Subcutaneous abdominal adipose tissue (tissue), 5 donors: ENCODE data around the gene HYAL3.
A peak's percentile ranks its signal among the peaks of the same experiment; 100 is the strongest.

Experiments
- H3K27ac ChIP-seq: one replicate; pipeline ENCODE4 v1.7.0; 2013; ENCODE audit warnings: low read depth, mild to moderate bottlenecking, inconsistent platforms, low read length, moderate library complexity
- H3K27me3 ChIP-seq, 5 donors: one replicate each; pipeline ENCODE4 v1.7.0; 2013; ENCODE audit warnings: low read length in 5 of 5, inconsistent platforms in 1 of 5; ENCODE audit not compliant: control insufficient read depth in 5 of 5, insufficient read depth in 4 of 5
- H3K36me3 ChIP-seq, 5 donors: one replicate each; pipeline ENCODE4 v1.7.0; 2013; ENCODE audit warnings: low read length in 5 of 5; ENCODE audit not compliant: control insufficient read depth in 5 of 5, insufficient read depth in 5 of 5
- H3K4me1 ChIP-seq, 5 donors: one replicate each; pipeline ENCODE4 v1.7.0; 2013; ENCODE audit warnings: low read length in 5 of 5, mild to moderate bottlenecking in 3 of 5, moderate library complexity in 1 of 5; ENCODE audit not compliant: control insufficient read depth in 5 of 5, insufficient read depth in 5 of 5
- H3K4me3 ChIP-seq, 5 donors: one replicate each; pipeline ENCODE4 v1.7.0; 2013; ENCODE audit warnings: low read length in 5 of 5, low read depth in 1 of 5
- H3K9ac ChIP-seq, 5 donors: one replicate each; pipeline ENCODE4 v1.7.0; 2013; ENCODE audit warnings: low read length in 5 of 5, mild to moderate bottlenecking in 4 of 5, moderate library complexity in 3 of 5
- H3K9me3 ChIP-seq, 5 donors: one replicate each; pipeline ENCODE4 v1.7.0; 2013; ENCODE audit warnings: low read length in 5 of 5; ENCODE audit not compliant: control insufficient read depth in 5 of 5
- donor health status: healthy.
- donor health status: healthy.
- donor health status: healthy.
- donor health status: healthy.
- donor health status: healthy.

HYAL3 gene

DNA sequence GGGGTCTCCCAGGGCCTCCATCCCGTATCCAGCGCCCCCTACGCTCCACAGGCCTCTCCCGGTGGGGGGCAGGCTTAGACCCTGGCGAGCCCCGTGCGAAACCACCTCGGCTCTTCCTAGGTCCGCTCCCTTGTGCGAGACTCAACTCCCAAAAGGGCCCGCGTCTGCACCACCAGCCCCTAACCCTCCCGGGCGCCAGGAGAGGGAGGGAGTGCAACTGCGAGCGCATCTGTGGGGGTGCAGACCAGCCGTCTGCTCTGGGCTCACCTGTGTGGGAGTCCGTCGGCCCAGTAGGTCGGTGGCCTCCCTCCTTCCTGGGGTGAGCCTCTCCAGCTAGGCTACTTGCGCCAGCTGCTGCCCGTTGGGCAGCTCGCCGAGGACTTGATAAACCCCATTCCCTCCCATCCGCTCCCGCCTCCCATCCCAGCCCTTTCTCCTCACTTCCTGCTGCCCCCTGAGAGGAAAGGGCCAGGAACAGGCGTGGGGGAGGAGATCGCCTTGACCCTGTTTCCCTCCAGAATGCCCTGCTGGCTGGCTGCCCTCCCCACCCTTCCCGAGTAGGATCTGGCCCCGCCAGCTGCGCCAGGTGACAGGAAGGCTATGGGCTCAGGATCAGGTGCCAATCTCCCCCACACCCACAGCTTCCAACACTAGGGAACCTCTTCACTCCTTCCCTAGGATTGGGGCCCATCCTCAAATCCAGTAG is 23.3 kb upstream of the HYAL3 start, which contains the start of gene HYAL2:
Gene HYAL2, minus strand, starts transcription at position 360 of the 706 bp plus-strand sequence. CDS start 2,256 bp downstream, outside the sequence.
- H3K27ac ChIP-seq = peak within 1 kb of the TSS; percentile 86
- no peaks in the 10 kb centered on the region for H3K27me3 ChIP-seq
- no peaks in the 10 kb centered on the region for H3K9me3 ChIP-seq
- peak within 1 kb of the TSS; percentile 59 to 95 (median 79) for H3K4me3 ChIP-seq
- H3K4me1 ChIP-seq = peaks cover 27 to 81% (median 78%) of the 10 kb centered on the region in 5 donors
- H3K36me3 ChIP-seq = peaks cover 0 to 38% (median 33%) of the 10 kb centered on the region in 5 donors
- peak within 1 kb of the TSS in 4 of 5 donors; percentile 76 to 95 (median 84) for H3K9ac ChIP-seq

DNA sequence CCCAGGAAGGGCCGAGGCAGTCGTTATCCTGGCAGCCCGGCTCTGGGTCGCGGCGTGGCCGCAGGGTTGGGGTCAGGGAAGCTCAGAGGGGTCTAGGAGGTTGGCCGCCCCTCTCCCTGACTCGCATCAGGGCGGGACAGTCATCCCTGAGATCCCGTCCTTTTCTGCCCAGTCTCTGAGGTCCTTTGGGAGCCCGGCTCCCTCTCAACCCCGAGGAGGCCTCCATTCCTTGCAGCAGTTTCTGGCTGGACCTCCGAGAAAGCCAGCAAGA is 22.8 kb upstream of the HYAL3 start:
- peaks cover 0 to 43% (median 38%) of the 10 kb centered on the region in 5 donors for H3K36me3 ChIP-seq
- peaks cover 28 to 81% (median 78%) of the 10 kb centered on the region in 5 donors for H3K4me1 ChIP-seq
- H3K4me3 ChIP-seq = peak overlapping the region; percentile 46 to 95 (median 79)
- peak overlapping the region; percentile 86 for H3K27ac ChIP-seq
- no peaks in the 10 kb centered on the region for H3K9me3 ChIP-seq
- H3K9ac ChIP-seq = peak overlapping the region in 3 of 5 donors; percentile 62 to 95 (median 76)
- H3K27me3 ChIP-seq = no peaks in the 10 kb centered on the region

DNA sequence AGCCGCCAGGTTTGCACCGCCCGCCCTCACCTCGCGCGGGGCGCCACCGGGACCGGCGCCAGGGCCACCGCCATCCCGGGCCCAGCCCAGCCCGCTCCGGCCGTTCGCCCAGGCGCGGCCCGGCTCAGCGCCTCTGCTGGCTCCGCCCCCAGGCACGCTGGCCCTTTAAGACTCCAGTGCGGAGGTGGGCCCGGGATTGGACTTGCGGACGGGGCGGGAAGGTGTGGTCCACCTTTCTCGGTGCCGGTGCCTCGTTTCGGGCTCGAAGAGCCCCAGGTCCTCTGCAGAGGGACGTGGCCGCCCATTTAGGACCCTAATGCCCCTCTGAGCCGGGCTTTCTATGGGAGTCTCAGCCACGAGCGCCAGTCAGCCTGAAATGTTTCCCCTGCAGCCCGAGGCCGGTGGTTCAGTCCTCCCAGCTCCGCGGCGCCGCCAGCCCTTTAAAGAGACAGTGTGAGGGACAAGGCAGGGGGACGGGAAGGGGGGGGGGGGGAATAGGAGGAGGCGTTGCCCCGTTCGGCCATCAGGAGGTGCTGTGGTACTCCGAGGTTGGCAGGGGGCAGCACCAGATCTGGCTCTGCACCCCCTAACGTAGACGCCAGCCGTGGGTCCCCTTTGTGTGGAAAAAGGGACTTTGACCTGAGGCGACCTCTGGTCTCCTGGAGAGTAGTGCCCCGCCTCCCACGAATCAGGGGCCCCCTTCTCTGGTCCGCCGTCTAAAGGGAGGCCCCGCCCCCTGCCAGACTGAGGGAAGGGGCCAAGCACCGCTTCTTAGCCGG is 22.3 kb upstream of the HYAL3 start:
- H3K4me3 ChIP-seq = peak overlapping the region; percentile 59 to 95 (median 79)
- no peaks in the 10 kb centered on the region for H3K27me3 ChIP-seq
- peak overlapping the region in 4 of 5 donors; percentile 76 to 95 (median 84) for H3K9ac ChIP-seq
- H3K27ac ChIP-seq = peak overlapping the region; percentile 86
- peaks cover 29 to 82% (median 77%) of the 10 kb centered on the region in 5 donors for H3K4me1 ChIP-seq
- peaks cover 0 to 48% (median 43%) of the 10 kb centered on the region in 5 donors for H3K36me3 ChIP-seq
- no peaks in the 10 kb centered on the region for H3K9me3 ChIP-seq

DNA sequence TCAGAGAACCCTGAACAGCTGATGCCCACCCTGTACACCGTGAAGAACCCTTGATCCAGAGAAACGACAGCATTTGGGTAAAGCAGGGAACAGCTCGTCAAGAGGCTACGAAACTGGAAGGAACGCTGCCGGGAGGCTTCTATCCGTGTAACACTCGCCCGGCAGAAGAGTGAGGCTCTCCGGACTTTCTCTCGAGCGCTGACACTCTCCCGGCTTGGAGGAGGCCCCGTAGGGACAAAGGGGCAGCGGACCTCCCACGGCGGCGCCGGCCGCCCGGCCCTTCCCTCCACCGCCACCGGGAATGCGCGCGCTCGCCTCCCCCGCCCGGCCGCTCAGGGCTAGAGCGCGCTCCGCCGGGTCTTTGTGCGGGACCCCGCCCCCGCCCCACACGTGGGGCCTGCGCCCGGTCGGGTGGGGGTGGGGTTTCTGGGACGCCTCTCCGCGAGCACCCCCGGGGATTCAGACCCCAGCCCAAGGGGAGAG is 21.7 kb upstream of the HYAL3 start:
- H3K4me3 ChIP-seq = peak overlapping the region; percentile 76 to 97 (median 81)

DNA sequence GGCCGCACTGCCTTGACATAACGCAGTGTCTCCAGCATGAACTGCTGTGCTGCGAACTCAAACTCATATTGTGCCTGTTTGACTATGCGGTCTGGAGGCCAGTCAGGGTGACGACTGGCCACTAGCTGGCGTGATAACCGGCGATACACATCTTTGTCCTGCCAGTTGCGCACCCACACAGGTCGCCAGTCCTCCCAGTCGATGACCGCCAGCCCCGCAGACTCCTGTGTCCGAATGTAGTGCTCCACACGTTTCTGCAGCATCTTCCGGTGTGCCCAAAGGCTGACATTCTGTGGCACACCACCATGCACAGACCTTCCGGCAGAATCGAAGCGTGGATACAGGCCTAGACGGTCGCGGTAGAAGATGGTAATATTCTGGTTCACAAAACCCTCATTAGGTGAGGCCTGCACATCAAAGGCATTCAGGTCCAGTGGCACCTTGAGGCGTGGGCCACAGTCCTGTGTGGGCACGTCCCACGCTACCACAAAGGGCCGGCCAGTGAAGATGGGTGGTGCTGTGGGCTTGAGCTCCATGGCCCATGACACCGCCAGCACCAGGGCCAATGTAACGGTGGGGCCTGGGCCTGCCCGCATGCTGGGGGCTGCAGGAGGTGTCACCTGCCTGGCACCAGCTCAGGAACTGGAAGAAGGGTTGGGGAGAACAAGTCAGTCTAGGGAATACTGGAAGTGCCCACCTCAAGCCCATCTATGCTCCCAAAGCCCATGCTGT is 20.9 kb upstream of the HYAL3 start:
- H3K9me3 ChIP-seq = no peaks in the 10 kb centered on the region
- H3K9ac ChIP-seq = peak overlapping the region; percentile 72 to 95 (median 84)
- H3K4me3 ChIP-seq = peak overlapping the region; percentile 76 to 97 (median 81)
- H3K36me3 ChIP-seq = peaks cover 0 to 46% (median 44%) of the 10 kb centered on the region in 5 donors
- peaks cover 31 to 83% (median 73%) of the 10 kb centered on the region in 5 donors for H3K4me1 ChIP-seq
- H3K27ac ChIP-seq = peak overlapping the region; percentile 86
- H3K27me3 ChIP-seq = no peaks in the 10 kb centered on the region

More for the DNA sequence above, 21.7 kb upstream of the HYAL3 start:
- peak overlapping the region; percentile 72 to 95 (median 84) for H3K9ac ChIP-seq
- peaks cover 0 to 47% (median 44%) of the 10 kb centered on the region in 5 donors for H3K36me3 ChIP-seq
- H3K27me3 ChIP-seq = no peaks in the 10 kb centered on the region
- H3K9me3 ChIP-seq = no peaks in the 10 kb centered on the region
- peaks cover 29 to 86% (median 77%) of the 10 kb centered on the region in 5 donors for H3K4me1 ChIP-seq
- peak overlapping the region; percentile 86 for H3K27ac ChIP-seq

DNA sequence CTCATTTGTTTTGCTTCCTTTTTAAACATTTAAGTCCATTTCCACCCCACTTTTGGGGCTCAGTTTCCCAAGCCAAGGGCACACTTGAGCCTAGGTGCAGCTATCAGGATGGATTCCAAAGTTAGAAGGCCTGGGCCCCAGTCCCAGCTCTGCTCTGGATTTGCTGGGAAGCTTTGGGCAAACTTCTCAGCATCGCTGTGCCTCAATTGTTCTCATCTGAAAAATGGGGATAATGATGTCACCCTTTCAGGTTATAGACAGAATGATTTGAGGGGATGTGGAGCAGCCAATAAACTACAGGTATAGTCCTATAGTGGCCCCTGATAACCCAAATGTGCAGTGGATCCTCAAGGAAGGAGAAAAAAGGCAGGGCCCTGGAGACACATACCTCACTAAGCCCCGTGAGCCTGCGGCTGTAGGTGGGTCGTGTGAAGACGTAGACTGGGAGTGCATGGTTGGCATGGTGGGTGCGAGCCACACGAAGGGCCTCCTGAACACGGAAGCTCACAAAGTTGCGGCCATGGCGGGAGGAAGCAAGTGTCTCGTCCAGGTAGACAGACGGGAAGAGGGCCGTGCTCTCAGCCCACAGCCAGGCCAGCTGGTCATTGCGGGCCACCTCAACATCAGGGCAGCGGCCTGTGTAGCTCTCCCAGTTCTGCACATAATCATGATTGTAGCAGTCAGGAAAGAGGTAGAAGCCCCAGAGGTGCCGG is 20.1 kb upstream of the HYAL3 start:
- Histone ChIP-seq H3K36me3 (peaks cover 0 to 54% (median 49%) of the 10 kb centered on the region in 5 donors), H3K4me1 (peaks cover 28 to 84% (median 73%) of the 10 kb centered on the region in 5 donors), H3K27ac (no peak overlapping the region), H3K4me3 (peak overlapping the region; percentile 22 to 95 (median 79)), H3K9me3 (no peaks in the 10 kb centered on the region), H3K9ac (peak overlapping the region in 2 of 5 donors; percentile 10 to 53), H3K27me3 (no peaks in the 10 kb centered on the region)

DNA sequence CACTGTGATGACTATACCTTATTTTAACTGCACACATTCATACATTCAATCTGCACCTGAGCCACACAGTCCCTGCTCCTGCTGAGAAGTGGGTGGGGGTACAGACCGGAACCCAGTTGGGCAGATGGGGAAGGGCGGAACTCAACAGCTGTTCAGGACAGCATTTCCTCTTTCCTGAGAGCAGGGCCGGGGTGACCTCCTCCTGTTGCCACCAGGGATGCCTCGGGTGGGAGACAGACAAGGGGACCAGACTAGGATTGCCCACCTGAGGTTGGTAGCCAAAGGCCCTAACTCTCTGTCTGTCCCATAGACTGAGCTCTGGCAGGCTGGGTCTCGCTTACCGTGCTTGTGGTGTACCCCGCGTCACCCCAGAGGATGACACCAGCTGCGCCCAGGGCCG is 19.4 kb upstream of the HYAL3 start:
- Histone ChIP-seq H3K9ac (peak overlapping the region in 2 of 5 donors; percentile 10 to 53), H3K27ac (no peak overlapping the region), H3K4me1 (peaks cover 26 to 82% (median 71%) of the 10 kb centered on the region in 5 donors), H3K27me3 (no peaks in the 10 kb centered on the region), H3K36me3 (peaks cover 0 to 54% (median 49%) of the 10 kb centered on the region in 5 donors), H3K4me3 (peak overlapping the region in 4 of 5 donors; percentile 22 to 95 (median 80)), H3K9me3 (no peaks in the 10 kb centered on the region)

DNA sequence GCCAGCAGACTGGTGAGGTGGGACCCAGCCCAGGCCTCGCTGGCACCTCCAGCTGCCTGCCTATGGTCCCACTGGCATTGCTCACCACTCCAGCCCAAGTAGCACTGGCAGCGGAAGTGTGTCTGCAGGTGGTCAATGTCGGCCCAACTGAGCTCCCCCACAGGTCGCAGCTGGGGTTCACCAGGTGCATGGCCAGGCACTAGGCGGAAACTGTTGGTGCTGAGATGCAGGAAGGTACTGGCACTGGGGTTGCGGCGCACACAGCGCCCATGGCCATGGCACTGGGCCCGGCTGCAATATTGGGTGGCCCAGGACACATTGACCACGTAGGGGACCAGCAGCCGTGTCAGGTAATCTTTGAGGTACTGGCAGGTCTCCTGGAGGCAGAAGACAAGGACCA is 19.0 kb upstream of the HYAL3 start:
- Histone ChIP-seq H3K9me3 (no peaks in the 10 kb centered on the region), H3K9ac (peak overlapping the region in 2 of 5 donors; percentile 28 to 33), H3K4me3 (peak overlapping the region in 2 of 5 donors; percentile 79 to 81), H3K27me3 (no peaks in the 10 kb centered on the region), H3K4me1 (peaks cover 26 to 77% (median 66%) of the 10 kb centered on the region in 5 donors), H3K27ac (no peak overlapping the region), H3K36me3 (peaks cover 0 to 54% (median 49%) of the 10 kb centered on the region in 5 donors)

DNA sequence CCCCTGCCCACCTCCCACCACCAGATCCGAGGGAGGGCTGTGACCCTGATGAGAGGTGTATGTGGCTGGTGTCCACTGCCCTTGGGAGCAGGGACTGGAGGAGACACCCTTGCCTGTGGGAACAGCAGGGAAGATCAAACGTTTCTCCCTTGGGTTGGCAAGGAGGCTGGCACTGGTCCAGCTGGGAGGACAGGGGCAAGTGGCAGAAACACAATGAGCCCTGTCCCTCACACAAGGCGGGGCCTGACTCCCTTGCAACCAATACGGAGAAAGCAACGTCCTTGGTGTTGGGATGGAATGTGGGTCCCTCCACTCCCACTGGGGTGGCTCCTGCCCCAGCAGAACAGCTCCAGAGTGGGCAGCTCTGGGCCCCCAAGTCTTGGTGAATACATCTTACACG is 18.1 kb upstream of the HYAL3 start:
- no peaks in the 10 kb centered on the region for H3K9me3 ChIP-seq
- H3K9ac ChIP-seq = peak overlapping the region in 1 of 5 donors; percentile 53
- H3K4me3 ChIP-seq = no peak overlapping the region
- H3K4me1 ChIP-seq = peaks cover 26 to 68% (median 57%) of the 10 kb centered on the region in 5 donors
- H3K27me3 ChIP-seq = no peaks in the 10 kb centered on the region
- H3K27ac ChIP-seq = peak overlapping the region; percentile 23
- peaks cover 0 to 54% (median 49%) of the 10 kb centered on the region in 5 donors for H3K36me3 ChIP-seq
